Measurements from ENCODE around the gene BCL3.
"Not testable (repeated sequence)": the region's sequence is repeated elsewhere in the genome, so short reads cannot be mapped to it uniquely, and the experiment has no call there.

Gene BCL3

DNA sequence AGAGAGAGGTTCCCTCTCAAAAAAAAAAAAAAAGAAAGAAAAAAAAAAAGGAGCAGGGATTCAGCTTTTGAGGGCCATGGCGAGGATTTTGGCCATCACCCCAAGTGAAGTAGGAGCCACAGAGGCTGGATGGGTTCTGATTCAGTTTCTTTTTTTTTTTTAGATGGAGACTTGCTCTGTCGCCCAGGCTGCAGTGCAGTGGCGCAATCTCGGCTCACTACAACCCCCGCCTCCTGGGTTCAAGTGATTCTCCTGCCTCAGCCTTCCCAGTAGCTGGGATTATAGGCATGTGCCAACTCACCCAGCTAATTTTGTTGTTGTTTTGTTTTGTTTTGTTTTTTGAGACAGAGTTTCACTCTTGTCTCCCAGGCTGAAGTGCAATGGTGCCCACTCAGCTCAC lies 27.1 kb upstream of the BCL3 start:
- DNase-seq (ENCODE audit: low spot score), result not testable (repeated sequence)

- DNase-seq (ENCODE audit: low spot score), result no peak
Observed at GRCh38 chr19:44722131-44723121, 26.1 kb upstream of the BCL3 start.

DNA sequence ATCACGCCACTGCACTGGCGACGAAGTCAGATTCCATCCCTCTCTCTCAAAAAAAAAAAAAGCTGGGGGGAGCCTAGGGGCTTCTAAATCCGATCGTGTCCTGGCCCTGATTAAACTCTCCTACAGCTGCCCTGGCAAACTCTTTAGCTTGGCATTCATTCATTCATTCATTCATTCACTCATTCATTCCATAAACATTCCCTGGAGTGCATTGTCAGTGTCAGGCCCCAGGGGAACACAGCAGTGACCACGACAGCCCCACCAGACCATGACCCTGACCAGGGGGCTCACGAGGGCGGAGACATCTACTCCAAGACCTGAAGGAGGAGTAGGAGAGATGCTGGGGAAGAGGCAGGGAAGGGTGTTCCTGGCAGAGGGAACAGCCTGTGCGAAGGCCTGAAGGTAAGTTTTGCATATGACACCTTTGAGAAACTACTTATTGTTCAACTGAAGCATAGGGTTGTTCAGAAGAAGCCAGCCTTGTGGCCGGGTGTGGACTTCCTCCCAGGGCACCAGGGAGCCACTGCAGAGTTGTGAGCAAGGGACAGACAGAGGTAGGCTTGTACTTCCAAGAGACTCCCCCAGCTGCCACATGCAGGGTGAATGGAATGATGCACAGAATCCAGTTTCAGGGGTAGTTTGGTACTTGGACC lies 25.1 kb upstream of the BCL3 start:
- no peak for DNase-seq (ENCODE audit: low spot score)

DNA sequence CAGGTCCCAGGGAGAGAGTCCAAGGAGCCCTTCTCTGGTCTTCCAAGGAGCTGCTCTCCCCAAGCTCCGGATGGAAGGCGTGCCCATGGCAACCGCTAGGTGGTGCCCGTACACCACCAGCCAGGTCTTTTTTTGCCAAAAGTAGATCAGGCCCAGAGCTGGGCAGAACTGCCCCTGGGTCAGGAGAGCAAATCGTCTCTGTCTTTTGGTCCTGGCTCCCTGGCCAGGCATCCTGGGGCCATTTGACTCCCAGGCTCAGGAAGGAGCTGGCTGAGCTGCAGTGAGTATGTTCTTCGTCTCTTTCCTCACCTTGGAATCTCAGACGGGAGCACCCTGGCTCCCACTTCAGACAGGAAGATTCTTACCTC lies 24.6 kb upstream of the BCL3 start:
- DNase-seq (ENCODE audit: low spot score), result peak; percentile 92

DNA sequence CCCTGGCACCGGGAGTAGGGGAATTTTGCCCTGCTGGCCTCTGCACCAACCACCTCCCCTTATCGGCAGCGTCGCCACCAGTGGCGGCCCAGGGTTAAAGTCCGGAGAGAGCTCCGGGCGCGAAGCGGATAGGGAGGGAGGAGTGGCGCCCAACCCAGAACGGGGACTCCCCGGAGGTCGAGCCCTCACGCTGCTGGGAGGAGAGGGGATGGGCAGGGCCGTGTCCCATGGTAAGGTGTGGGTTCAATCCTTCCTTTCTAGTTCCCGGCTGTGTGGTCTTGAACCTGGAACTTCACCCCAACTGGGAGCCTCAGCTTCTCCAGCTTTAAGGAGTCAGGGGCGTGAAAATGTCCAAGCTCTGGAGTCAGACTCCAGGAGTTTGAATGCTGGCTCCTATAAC lies 23.3 kb upstream of the BCL3 start:
- DNase-seq (ENCODE audit: low spot score), result no peak

DNA sequence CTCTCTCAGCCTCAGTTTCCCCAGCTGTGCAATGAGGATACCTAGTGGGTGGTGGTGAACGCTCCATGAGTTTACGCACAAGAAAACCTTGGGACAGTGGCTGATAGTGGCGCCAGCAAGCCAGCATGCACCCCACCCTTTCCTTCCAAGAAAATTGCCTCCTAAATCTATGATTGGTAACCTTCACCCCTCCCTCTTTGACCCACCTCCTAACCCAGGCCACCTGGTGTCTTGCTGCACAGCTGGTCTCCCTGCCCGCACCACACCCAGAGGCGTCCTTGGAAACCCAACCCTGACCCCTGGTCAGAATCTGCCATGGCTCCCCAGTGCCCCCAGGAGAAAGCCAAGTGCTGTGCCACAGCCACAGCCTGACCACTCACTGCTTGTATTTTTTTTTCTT lies 22.8 kb upstream of the BCL3 start:
- DNase-seq (ENCODE audit: low spot score), result no peak

DNA sequence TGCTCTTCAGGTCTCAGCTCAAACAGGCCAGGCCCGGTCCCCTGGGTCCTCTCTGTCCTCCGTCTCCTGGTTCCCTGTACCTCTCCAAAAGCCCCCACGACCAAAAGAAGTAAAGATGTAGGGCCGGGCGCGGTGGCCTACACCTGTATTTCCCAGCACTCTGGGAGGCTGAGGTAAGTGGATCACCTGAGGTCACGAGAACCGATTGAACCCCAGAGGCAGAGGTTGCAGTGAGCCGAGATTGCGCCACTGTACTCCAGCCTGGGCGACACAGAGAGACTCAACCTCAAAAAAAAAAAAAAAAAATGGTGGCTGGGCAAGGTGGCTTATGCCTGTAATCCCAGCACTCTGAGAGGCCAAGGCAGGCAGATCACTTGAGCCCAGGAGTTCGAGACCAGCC lies 22.0 kb upstream of the BCL3 start:
- no peak for DNase-seq (ENCODE audit: low spot score)

DNA sequence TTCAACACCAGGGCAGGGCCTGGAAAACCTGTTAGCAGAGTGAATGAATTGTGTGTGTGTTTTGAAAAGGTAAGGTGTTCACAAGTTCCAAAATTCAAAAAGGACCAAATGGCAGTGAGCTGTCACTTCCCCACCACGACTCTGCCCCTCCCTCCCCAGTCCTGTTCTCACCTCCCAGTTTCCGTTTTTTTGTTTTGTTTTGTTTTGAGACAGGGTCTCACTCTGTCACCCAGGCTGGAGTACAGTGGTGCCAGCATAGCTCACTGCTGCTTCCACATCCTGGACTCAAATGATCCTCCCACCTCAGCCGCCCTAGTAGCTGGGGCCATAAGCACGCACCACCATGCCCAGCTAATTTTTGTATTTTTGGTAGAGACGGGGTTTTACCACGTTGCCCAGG lies 20.3 kb upstream of the BCL3 start:
- DNase-seq (ENCODE audit: low spot score), result no peak

DNA sequence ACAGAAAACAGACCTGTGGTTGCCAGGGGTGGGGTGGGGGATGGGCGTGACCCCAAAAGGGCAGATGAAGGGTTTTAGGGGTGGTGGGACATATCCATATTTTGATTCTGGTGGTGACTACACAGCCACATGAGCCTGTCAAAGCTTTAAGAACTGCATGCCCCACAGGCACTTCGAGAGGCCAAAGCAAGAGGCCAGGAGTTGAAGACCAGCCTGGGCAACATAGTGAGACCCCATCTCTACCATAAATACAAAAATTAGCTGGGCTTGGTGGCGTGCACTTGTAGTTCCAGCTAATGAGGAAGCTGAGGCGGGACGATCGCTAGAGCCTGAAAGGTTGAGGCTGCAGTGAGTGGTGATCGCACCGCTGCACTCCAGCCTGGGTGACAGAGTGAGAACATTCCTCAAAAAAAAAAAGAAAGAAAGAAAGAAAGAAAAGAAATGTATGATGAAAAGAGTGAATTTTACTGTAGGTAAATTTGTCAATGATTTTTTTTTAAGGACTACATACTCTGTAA lies 18.9 kb upstream of the BCL3 start:
- no peak for DNase-seq (ENCODE audit: low spot score)

GRCh38 chr19:44731081-44731480 lies 17.4 kb upstream of the BCL3 start:
- DNase-seq (ENCODE audit: low spot score), result no peak

- no peak for DNase-seq (ENCODE audit: low spot score)
Observed at GRCh38 chr19:44731622-44732021, 16.9 kb upstream of the BCL3 start.

DNA sequence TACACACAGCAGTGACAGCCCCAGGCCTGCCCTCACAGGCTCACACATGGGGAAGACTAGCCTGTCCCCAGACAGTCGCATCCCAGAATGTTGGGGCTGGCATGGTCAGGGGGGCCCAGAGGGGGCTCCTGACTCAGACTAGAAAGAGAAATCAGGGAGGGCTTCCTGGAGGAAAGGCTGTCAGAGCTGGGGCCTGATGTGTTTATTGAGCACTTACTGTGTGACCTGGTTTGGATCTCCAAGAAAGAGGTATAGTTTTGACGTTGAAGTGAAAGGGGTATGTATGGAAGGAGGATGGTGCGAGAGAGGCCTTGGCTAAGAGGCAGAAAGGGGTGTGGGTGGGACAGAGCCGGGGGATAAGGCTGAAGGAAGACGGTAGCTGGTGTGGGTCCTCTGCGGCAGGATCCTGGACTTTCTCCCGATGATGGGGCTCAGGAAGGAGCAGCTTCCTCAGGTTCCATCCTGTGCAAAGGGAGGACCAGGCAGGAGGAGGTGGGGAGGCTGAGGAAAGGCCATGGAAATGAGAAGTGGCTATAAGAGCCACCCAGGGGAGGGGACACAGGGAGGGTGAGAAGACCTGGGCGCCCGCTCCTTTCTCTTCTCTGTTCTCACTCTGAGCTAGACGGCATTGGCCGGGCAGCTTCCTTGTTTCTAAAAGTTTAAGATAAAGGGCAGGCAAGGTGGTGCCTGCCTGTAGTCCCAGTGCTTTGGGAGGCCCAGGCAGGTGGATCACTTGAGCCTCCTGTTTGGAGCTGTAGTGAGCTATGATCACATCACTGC lies 16.1 kb upstream of the BCL3 start:
- no peak for DNase-seq (ENCODE audit: low spot score)

- no peak for DNase-seq (ENCODE audit: low spot score)
Observed at GRCh38 chr19:44734357-44734756, 14.2 kb upstream of the BCL3 start.

DNA sequence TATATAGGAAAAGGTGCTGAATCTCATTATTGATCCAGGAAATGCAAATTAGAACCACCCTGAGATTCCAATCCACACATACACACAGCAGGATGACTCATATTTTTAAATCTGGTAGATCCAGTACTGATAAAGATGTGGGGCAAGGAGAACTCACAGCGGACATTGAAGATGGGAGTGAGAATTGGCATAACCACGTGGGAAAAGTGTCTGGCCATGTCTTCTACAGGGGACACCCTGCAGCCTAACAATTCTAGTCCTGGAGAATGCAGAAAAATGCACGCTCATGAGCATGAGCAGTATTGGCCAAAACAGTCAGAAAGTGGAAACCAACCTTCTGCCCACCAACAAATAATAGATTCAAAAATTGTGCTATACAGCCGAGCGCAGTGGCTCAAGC lies 13.5 kb upstream of the BCL3 start:
- DNase-seq (ENCODE audit: low spot score), result no peak

DNA sequence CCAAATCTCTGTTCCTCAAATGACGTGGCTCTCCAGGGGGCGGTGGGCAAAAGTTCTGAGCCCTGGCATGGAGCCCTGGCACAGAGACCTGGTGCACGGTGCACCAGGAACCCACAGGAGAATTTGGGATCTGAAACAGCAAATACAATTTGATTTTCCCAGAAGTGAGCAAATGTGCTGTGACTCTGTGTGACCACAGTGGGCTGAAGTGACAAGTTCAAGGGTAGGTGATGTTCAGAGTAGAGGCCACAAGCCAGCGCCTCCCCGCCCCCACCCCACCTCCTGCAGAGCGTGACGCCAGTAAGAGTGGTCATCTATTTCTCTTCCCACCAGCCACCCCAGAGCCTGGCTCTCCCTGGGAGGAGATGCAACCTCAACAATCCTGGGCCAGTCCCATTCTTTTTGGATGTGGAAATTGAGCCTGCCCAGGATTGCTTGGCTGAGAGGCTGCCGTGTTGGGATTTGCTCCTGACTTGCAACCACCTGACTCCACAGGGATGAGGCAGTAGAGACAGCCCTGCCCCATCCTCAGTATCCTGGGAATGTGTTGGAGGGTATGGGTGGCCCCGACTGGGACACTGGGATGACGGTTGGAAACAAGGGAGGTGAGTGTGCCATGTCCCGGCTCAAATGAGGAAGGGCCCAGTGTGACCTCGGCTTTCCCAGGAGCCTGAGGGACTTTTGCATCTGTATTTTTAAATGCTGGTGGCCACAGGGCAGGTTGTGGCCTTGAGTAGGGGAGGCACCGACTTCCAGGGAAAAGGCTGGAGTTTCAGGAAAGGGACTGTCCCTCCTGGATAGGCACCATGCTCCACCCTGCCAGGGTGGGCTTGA lies 11.1 kb upstream of the BCL3 start:
- DNase-seq (ENCODE audit: low spot score), result no peak

DNA sequence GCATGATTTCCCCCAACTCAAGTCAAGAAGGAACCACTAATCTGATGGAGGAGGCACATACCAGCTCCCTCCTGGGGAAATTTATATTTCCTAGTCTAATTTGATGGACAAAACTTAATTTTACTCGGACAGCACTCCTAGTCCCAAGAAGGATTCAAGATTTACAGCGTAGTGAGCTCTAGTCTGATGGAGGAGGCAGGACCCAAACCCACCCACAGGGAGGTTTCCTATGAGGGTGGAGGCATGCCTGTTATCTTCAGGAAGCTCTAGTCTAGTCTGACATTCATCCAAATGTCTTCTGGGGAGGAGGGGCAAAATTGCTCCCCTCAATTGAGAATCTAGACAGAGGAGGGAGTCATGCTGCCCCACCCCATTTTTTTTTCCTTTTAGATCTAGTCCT lies 10.4 kb upstream of the BCL3 start:
- no peak for DNase-seq (ENCODE audit: low spot score)

DNA sequence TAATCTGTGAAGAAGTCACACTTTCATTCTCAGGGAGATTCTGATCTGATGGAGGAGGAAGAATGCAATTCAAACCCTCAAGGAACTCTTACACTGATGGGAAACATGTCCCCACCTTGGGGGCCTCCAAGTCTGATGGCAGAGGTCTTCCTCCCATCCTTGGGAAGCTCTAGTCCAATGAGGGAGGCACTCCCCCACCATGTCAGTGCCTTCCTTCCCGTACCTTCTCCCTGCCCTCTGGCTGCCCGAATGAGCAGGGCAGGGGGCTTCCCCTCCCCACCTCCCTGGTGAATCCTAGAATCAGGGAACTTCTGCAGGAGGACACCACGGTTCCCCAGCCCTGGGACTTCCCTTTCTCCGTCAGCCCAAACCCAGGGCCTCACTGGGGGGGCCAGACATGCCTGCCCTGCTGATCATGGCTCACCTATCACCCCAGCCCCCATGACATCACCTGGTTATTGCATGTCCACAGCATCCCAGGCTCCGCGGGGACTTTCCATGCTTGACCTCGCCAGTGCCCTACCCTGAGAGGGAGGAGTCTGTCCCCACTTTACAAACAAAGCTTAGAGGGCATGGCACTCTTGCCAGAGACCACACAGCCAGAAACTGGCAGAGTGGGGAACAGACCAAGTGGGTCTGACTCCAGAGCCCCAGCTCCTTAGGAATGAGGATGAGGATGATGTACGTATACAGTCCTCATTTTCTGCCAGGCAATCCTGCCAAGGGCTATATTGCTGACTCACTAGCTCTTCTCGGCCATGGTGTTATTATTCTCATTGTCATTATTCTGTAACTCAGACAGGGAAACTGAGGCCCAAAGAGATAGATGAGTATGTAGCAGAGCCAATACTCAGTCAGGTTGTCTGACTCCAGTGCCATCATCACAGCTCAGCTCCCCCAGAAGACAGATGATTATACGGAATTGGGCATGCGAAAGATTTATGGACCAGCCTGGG lies 9.6 kb upstream of the BCL3 start:
- no peak for DNase-seq (ENCODE audit: low spot score)

DNA sequence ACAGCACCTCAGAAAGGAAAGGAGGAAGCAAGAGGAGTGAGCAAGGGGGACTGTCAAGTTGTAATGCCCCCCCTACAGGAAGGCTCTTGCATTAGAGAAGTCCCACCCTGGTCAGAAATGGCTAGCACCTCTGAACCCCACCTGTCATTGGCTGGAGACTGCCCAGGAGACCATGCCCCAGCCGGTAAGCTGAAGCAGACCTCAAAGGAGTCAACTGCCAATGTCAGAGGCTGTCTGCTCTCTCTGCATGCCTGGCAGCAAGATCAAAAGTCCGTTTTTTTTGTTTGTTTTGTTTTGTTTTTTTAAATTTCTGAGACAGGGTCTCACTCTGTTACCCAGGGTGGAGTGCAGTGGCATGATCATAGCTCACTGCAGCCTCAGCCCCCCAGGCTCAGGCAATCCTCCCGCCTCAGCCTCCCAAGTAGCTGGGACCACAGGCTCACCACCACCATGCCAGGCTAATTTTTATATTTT lies 8.1 kb upstream of the BCL3 start:
- no peak for DNase-seq (ENCODE audit: low spot score)

DNA sequence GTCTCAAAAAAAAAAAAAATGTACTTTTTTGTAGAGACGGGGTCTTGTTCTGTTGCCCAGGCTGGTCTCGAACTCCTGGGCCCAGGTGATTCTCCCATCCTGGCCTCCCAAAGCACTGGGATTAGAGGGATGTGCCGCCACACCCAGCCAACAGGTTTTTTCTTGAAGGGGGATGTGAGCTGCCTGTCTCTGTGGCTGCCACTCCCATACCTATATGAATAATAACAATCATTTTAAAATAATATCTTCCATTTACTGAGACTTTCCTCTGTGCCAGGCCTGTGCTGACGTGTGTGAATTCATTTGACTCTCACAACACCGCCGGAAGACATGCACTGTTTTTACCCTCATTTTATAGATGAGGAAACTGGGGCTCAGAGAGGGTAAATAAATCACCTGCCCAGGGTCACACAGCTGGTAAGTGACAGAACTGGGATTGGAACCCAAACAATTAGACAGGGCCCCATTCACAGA lies 7.2 kb upstream of the BCL3 start:
- DNase-seq (ENCODE audit: low spot score), result no peak

DNA sequence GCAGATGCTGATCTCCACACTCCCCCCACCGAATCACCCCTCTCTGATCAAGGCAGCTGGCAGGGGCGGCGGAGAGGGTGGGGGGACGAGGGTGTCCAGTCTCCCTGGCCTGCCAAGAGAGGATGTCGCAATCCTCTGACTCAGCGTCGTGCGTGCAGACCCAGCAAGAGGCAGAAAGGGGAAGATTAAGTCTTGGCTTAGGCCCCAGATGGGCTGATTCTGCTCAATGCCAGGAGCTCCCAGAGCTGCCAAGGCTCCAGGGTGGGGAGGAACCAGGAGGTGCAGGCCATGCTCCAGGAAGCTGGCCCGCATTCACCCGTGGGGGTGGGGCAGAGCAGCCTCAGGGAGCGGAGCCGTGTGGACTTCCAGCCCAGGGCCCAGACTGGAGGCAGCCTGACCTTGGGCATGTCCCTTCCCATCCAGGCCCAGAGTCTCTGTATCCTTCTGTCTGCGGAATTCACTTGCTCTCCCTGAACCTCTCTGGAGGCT lies 6.6 kb upstream of the BCL3 start:
- DNase-seq (ENCODE audit: low spot score), result peak; percentile 95
